Left lung (tissue), 10 donors: ENCODE data around the gene HDGF. TPM values are rescaled to one million over a fixed set of nuclear protein-coding genes. Genes with fewer than 3 reads are reported as not detected.

Experiments used
- ATAC-seq: fragments of 200-7000 bp; cut with Tn5 transposase; one replicate; pipeline ENCODE4 v1.9.1; 2020; ENCODE audit warnings: moderate library complexity
- DNase-seq, 4 donors: peaks; one replicate each; pipeline ENCODE4 v3.0.0-alpha.2; 2013 to 2020
- H3K27ac ChIP-seq, 2 donors: fragments of 200-600 bp; sonication (generic) in 1 of 2; one replicate each; pipeline versions ENCODE4 v1.5.0 to v1.8.0; 2020 to 2021
- H3K27me3 ChIP-seq, 2 donors: fragments of 200-600 bp; sonication (generic) in 1 of 2; one replicate each; pipeline versions ENCODE4 v1.5.0 to v1.8.0; 2020 to 2021
- H3K36me3 ChIP-seq, 2 donors: fragments of 200-600 bp; sonication (generic) in 1 of 2; one replicate each; pipeline versions ENCODE4 v1.5.0 to v1.8.0; 2020 to 2021
- H3K4me1 ChIP-seq, 2 donors: fragments of 200-600 bp; one replicate each; pipeline ENCODE4 v1.8.0; 2021
- H3K4me3 ChIP-seq, 2 donors: fragments of 200-600 bp; sonication (generic) in 1 of 2; one replicate each; pipeline versions ENCODE4 v1.5.0 to v1.8.0; 2020 to 2021; ENCODE audit warnings: mild to moderate bottlenecking in 1 of 2
- H3K9me3 ChIP-seq, 2 donors: fragments of 200-600 bp; sonication (generic) in 1 of 2; one replicate each; pipeline versions ENCODE4 v1.5.0 to v1.8.0; 2020 to 2021
- intact Hi-C, 2 donors: fragments of 100-400 bp; cut with DNase I; formaldehyde crosslinking; loops; one replicate each; pipeline versions ENCODE4 v1.11.2 to v1.14.2; 2022
- polyA plus RNA-seq, 6 donors: library from polyadenylated mRNA; unstranded; fragments of 120-200 nt; gene quantifications; one replicate each; pipeline ENCODE4 v1.2.1, GENCODE V29; 2013; ENCODE audit not compliant: insufficient read length in 6 of 6
- total RNA-seq, 2 donors: library from RNA; stranded (reverse); fragmentation: NEBNext Ultra II Directional; extraction: Animal tissue kit (Norgen Biotek cat#: 25700); gene quantifications; one replicate each; pipeline ENCODE4 v1.2.1, GENCODE V29; 2021
- TF ChIP-seq, protein P1 (sequence below), 2 donors: fragments of 200-600 bp; sonication (generic) in 1 of 2; IDR thresholded peaks; one replicate each; pipeline versions ENCODE4 v1.5.0 to v1.8.0; 2021; ENCODE audit warnings: antibody characterized with exemption in 2 of 2
- donor health status: DM: no; HTN: yes; CAD: no.
- donor health status: DM: no; HTN: no; CAD: no.

Gene HDGF
- total and polyA plus RNA-seq, 8 donors, result 139 to 260 (median 229) TPM

DNA sequence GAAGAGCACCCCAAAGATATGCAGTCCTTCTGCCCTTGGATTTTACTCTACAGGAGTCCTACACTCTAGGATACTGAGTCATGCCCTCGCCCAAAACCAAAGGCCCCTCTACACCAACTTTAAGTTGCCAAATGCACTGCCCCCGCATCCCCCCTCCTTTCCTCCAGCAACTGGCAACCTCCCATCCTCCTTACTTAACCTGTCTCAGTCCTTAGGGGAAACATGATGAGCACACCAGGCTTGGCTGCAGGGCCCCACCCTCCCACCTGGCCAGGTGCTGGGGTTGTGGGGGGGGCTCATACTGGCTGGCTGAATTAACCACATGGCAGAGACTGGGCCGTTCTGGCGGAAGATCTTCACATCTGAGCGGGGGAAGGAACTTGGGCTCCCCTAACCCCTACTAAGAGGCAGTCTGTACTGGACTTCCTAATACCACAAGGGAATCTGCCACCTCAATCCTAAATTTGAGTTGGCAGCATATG is 1.2 kb downstream of the HDGF start:
- ATAC-seq (peak; percentile 13), DNase-seq (peak in 2 of 4 donors; percentile 67 to 80)
- Histone ChIP-seq H3K9me3 (no peaks in the 10 kb centered on the region), H3K27ac (peak overlapping the region; percentile 98), H3K27me3 (no peaks in the 10 kb centered on the region), H3K4me3 (peak overlapping the region; percentile 63 to 97), H3K4me1 (peaks cover 44 to 70% of the 10 kb centered on the region in 2 donors), H3K36me3 (peaks cover 0 to 3% of the 10 kb centered on the region in 2 donors)
- TF ChIP-seq, protein P1, sequence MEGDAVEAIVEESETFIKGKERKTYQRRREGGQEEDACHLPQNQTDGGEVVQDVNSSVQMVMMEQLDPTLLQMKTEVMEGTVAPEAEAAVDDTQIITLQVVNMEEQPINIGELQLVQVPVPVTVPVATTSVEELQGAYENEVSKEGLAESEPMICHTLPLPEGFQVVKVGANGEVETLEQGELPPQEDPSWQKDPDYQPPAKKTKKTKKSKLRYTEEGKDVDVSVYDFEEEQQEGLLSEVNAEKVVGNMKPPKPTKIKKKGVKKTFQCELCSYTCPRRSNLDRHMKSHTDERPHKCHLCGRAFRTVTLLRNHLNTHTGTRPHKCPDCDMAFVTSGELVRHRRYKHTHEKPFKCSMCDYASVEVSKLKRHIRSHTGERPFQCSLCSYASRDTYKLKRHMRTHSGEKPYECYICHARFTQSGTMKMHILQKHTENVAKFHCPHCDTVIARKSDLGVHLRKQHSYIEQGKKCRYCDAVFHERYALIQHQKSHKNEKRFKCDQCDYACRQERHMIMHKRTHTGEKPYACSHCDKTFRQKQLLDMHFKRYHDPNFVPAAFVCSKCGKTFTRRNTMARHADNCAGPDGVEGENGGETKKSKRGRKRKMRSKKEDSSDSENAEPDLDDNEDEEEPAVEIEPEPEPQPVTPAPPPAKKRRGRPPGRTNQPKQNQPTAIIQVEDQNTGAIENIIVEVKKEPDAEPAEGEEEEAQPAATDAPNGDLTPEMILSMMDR (IDR thresholded peaks at IDR 0.05), result no peak
- intact Hi-C loops, result no loop called here

DNA sequence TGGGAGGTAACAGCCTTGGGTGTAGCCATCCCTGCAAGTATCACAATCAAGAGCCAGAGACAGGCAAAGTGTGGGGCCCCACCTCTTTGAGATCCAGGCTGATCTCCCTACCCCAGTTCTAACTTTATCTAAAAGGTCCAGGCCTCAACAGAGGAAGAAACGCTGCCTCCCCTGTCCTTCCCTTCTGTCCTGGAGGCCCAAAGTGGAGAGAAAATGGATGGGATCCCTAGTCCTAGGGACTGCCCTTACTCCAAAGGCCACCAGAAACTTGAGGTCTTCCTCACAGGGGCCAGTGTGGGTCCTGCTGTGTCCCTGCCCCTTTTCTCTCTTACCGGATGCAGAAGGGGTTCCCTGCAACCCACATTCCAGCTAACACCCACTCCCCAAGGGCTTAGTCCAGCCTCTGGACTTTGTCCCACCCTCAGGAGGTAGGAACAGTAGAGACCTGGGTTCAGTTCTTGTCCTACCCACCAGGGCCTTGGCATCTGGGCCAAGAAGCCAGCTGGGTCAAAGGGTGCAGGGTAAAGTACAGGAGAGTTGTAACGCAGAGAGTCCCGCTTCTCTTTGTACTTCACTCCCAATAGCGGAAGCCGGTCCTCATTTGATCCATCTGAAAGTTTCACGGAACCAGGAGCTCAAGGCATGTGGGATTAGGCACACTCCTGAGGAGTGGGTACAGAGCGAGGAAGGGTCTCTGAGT is 1.9 kb downstream of the HDGF start:
- Histone ChIP-seq H3K27me3 (no peaks in the 10 kb centered on the region), H3K36me3 (peaks cover 0 to 10% of the 10 kb centered on the region in 2 donors), H3K9me3 (no peaks in the 10 kb centered on the region), H3K4me3 (peak overlapping the region; percentile 63 to 97), H3K27ac (peak overlapping the region; percentile 98), H3K4me1 (peaks cover 44 to 76% of the 10 kb centered on the region in 2 donors)
- intact Hi-C loops, result no loop called here
- DNase-seq, result no peak
- TF ChIP-seq, protein P1 (IDR thresholded peaks at IDR 0.05), result no peak
- no peak for ATAC-seq

DNA sequence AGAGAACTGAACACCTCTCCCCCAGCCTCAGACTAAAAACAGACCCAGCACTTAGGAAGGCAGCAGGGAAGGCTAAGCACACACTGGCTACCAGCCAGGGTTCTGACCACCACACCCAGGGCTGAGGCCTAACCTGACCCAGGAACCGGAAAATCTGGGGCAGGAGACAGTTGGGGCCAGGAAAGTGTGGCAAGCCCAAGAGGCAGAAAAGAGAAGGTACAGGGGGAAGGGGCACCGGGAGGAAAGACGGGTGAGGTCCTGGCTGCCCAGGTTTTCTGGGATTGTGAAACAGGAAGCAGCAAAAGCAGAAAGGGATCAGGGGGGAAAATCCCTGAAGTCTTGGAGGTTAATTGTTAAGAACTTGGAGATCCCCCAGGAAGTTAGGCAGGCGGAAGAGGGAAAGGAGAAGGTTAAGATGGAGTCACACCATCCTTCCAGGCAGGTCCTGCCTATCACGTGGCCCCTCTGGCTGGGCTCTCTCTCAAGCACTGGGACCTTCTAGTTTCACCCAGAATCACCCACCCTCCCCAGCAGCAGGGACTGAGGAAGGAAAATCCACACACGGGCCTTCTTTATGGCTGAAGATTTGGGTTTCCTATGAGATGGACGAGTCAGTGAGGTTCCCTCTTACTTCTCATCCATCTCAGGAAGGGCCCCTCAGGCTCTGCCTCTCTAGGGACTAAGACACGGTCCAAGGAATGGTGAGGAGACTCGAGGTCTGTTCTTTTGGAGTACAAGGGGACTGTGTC is 2.6 kb downstream of the HDGF start:
- TF ChIP-seq, protein P1 (IDR thresholded peaks at IDR 0.05), result no peak
- intact Hi-C loops, result no loop called here
- no peaks in the 10 kb centered on the region for H3K9me3 ChIP-seq
- peak overlapping the region; percentile 63 to 97 for H3K4me3 ChIP-seq
- ATAC-seq, result peak; percentile 0
- no peaks in the 10 kb centered on the region for H3K27me3 ChIP-seq
- peak in 2 of 4 donors; percentile 55 to 78 for DNase-seq
- peaks cover 44 to 77% of the 10 kb centered on the region in 2 donors for H3K4me1 ChIP-seq
- H3K36me3 ChIP-seq, result peaks cover 0 to 17% of the 10 kb centered on the region in 2 donors
- peak overlapping the region; percentile 98 for H3K27ac ChIP-seq

DNA sequence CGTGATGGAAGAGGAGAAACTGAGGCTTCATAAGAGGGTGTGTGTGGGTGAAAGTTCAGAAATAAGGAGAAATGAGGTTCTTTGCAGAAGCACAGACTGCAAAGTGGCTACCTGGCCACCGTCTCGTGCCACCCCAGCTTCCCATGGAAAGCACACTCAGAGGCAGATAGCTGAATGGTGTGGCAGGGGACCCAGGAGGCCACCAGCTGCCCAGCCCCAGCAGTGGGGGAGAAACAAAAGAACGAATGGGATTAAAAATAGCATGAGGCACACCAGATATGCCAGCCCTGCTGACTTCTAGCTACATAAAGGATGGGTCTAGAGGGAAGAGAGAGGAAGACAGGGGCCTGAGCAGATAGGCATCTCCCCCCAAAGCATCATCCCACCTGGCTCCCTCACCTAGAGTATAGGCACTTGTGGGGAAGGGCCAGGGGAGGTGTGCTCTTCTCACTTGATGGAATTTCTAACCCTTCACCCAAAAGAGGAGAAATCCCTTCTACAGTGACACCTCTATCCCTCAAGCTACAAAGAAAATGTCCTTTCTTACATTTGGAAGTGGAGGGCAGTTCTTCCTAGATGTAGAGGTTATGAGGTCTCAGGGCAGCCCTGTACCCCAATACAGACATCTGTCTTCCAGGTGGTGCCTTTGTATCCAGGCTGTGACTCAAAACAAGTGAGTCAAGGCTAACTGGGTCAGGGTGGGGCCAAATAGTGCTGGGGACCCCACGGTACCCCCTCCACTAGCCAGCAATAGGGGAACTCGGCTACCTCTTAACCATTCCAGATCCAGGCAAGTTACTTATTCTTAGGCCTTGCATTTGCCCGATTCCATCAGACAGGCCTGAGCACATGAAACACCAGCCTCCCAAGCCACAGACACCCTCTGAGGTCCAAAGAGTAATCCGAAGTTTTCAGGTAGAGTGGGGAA is 3.5 kb downstream of the HDGF start:
- Histone ChIP-seq H3K27me3 (no peaks in the 10 kb centered on the region), H3K4me3 (peak overlapping the region; percentile 63 to 97), H3K36me3 (peaks cover 0 to 25% of the 10 kb centered on the region in 2 donors), H3K27ac (peak overlapping the region; percentile 98), H3K4me1 (peaks cover 42 to 78% of the 10 kb centered on the region in 2 donors), H3K9me3 (no peaks in the 10 kb centered on the region)
- TF ChIP-seq, protein P1 (IDR thresholded peaks at IDR 0.05), result no peak
- intact Hi-C loops, result no loop called here
- no peak for DNase-seq
- ATAC-seq, result no peak
